HG03439 (cell line): Measurements from ENCODE around the gene POR.

Source experiments
- ATAC-seq: cut with Tn5 transposase; IDR thresholded peaks from one replicate; pipeline ENCODE4 v1.9.1; 2021; ENCODE audit warnings: mild to moderate bottlenecking, moderate library complexity; ENCODE audit not compliant: unreplicated experiment

POR gene

GRCh38 chr7:75971309-75971960 lies 56.5 kb downstream of the POR start:
- no peak for ATAC-seq

- ATAC-seq = no peak
These were observed 57.2 kb downstream of the POR start for GRCh38 chr7:75971961-75972763.

GRCh38 chr7:75977743-75978142 lies 62.8 kb downstream of the POR start:
- no peak for ATAC-seq

- no peak for ATAC-seq
These were observed 64.9 kb downstream of the POR start for GRCh38 chr7:75979759-75980429.

- no peak for ATAC-seq
These were observed 65.7 kb downstream of the POR start for GRCh38 chr7:75980430-75981202.

GRCh38 chr7:75981203-75981452 lies 66.2 kb downstream of the POR start:
- no peak for ATAC-seq

GRCh38 chr7:75981453-75982305 lies 66.7 kb downstream of the POR start:
- no peak for ATAC-seq

- no peak for ATAC-seq
These were observed 67.5 kb downstream of the POR start for GRCh38 chr7:75982306-75983064.

GRCh38 chr7:75983471-75984129 lies 68.6 kb downstream of the POR start:
- ATAC-seq = no peak

- no peak for ATAC-seq
These were observed 69.4 kb downstream of the POR start for GRCh38 chr7:75984130-75985008.

- no peak for ATAC-seq
These were observed 70.1 kb downstream of the POR start for GRCh38 chr7:75985009-75985517.

- ATAC-seq = no peak
These were observed 70.7 kb downstream of the POR start for GRCh38 chr7:75985518-75986146.

- no peak for ATAC-seq
These were observed 71.3 kb downstream of the POR start for GRCh38 chr7:75986147-75986781.

GRCh38 chr7:75987026-75987804 lies 72.3 kb downstream of the POR start:
- no peak for ATAC-seq

GRCh38 chr7:75987805-75988567 lies 73.0 kb downstream of the POR start:
- no peak for ATAC-seq
